H1 (cell line): ENCODE data around the gene ELMO1.

Source experiments
- CHD2 ChIP-seq: IDR thresholded peaks from 2 replicates; pipeline ENCODE4 v1.6.1; 2012; ENCODE audit warnings: low read length, improper control_type of control experiment
- CREB1 ChIP-seq: IDR thresholded peaks from 2 replicates; pipeline ENCODE4 v1.6.1; 2012; ENCODE audit warnings: inconsistent platforms
- GABPA ChIP-seq: IDR thresholded peaks from 2 replicates; pipeline ENCODE4 v1.6.1; 2011; ENCODE audit warnings: mild to moderate bottlenecking, low read length, moderate library complexity, borderline replicate concordance; ENCODE audit not compliant: insufficient read depth
- POLR2AphosphoS5 ChIP-seq: IDR thresholded peaks from 2 replicates; pipeline ENCODE4 v1.6.1; 2011; ENCODE audit warnings: low read depth, low read length
- SP2 ChIP-seq: IDR thresholded peaks from 2 replicates; pipeline ENCODE4 v1.6.1; 2012; ENCODE audit warnings: mild to moderate bottlenecking, low read length, inconsistent platforms
- TEAD4 ChIP-seq: IDR thresholded peaks from 2 replicates; pipeline ENCODE4 v1.6.1; 2012; ENCODE audit warnings: low read depth, low read length, inconsistent platforms, mixed read lengths

- no peak for TF ChIP-seq SP2
- no peak for TF ChIP-seq CHD2
- no peak for TF ChIP-seq TEAD4
- TF ChIP-seq CREB1: no peak
- TF ChIP-seq POLR2AphosphoS5: no peak
- no peak for TF ChIP-seq GABPA
These were observed 34.2 kb downstream of the ELMO1 start for GRCh38 chr7:37414352-37414983.
